ENCODE measurements around the gene ZFHX3.

DNA sequence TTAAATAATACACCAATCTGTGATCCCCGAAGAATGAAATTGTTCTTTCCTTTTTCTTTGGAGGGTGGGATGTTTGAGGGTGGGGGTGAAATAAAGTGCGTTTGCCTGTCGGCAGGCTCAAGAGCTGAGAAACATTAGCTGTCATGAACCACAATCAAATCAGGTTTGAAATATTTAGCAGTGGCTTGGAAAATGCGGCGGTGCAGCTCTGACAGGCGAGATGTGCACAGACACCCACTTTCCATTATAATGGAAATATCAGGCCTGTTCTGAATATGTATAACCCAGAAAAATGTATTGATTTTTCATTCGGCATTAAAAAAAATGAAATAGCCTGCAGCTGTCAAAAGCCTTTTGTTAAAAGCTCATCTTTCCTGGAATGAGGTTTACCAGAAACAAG is 212.8 kb downstream of the ZFHX3 start:
- TF ChIP-seq EZH2 (IDR thresholded peaks at IDR 0.05): no peak
- TF ChIP-seq POLR2AphosphoS5 (IDR thresholded peaks at IDR 0.05; ENCODE audit: borderline replicate concordance, low read depth, low read length): no peak

Data from SK-N-MC (cell line).